ENCODE data around the gene SUFU. TPM values are rescaled to one million over a fixed set of nuclear protein-coding genes. Genes with fewer than 3 reads are reported as not detected.
A peak's percentile ranks its signal among the peaks of the same experiment; 100 is the strongest.

Gene SUFU
- total RNA-seq, 1 experiment from 2014 or later: 4.0 TPM

GRCh38 chr10:102552533-102552932 lies 48.8 kb downstream of the SUFU start:
- no peak for DNase-seq (ENCODE audit: low read depth)

- DNase-seq (ENCODE audit: low read depth): no peak
These were observed 50.0 kb downstream of the SUFU start for GRCh38 chr10:102553771-102554170.

- DNase-seq (ENCODE audit: low read depth): no peak
These were observed 50.8 kb downstream of the SUFU start for GRCh38 chr10:102554531-102554930.

GRCh38 chr10:102555781-102556328 lies 52.1 kb downstream of the SUFU start:
- peak; percentile 28 for DNase-seq (ENCODE audit: low read depth)

GRCh38 chr10:102557569-102557968 lies 53.8 kb downstream of the SUFU start:
- DNase-seq (ENCODE audit: low read depth): no peak

GRCh38 chr10:102559764-102560163 lies 56.0 kb downstream of the SUFU start:
- no peak for DNase-seq (ENCODE audit: low read depth)

- DNase-seq (ENCODE audit: low read depth): no peak
These were observed 60.5 kb downstream of the SUFU start for GRCh38 chr10:102564209-102564834.

GRCh38 chr10:102565793-102566192 lies 62.0 kb downstream of the SUFU start:
- DNase-seq (ENCODE audit: low read depth): no peak

GRCh38 chr10:102578782-102579181 lies 75.0 kb downstream of the SUFU start:
- DNase-seq (ENCODE audit: low read depth): no peak

- DNase-seq (ENCODE audit: low read depth): no peak
These were observed 75.6 kb downstream of the SUFU start for GRCh38 chr10:102579328-102579727.

GRCh38 chr10:102580230-102580629 lies 76.5 kb downstream of the SUFU start:
- DNase-seq (ENCODE audit: low read depth): no peak

- no peak for DNase-seq (ENCODE audit: low read depth)
These were observed 77.6 kb downstream of the SUFU start for GRCh38 chr10:102581401-102581800.

GRCh38 chr10:102581981-102582580 lies 78.3 kb downstream of the SUFU start:
- DNase-seq (ENCODE audit: low read depth): no peak

- DNase-seq (ENCODE audit: low read depth): peak; percentile 76
These were observed 80.0 kb downstream of the SUFU start for GRCh38 chr10:102583435-102584417.

- DNase-seq (ENCODE audit: low read depth): no peak
These were observed 81.3 kb downstream of the SUFU start for GRCh38 chr10:102585026-102585425.

GRCh38 chr10:102586858-102587257 lies 83.1 kb downstream of the SUFU start:
- DNase-seq (ENCODE audit: low read depth): no peak

- DNase-seq (ENCODE audit: low read depth): no peak
These were observed 85.1 kb downstream of the SUFU start for GRCh38 chr10:102588875-102589274.

GRCh38 chr10:102593074-102593803 lies 89.5 kb downstream of the SUFU start:
- peak; percentile 94 for DNase-seq (ENCODE audit: low read depth)

- DNase-seq (ENCODE audit: low read depth): no peak
These were observed 90.0 kb downstream of the SUFU start for GRCh38 chr10:102593804-102594079.

GRCh38 chr10:102595293-102595692 lies 91.5 kb downstream of the SUFU start:
- DNase-seq (ENCODE audit: low read depth): no peak

GRCh38 chr10:102595897-102596296 lies 92.1 kb downstream of the SUFU start:
- no peak for DNase-seq (ENCODE audit: low read depth)

- DNase-seq (ENCODE audit: low read depth): peak; percentile 62
These were observed 92.8 kb downstream of the SUFU start for GRCh38 chr10:102596506-102596971.

All from RPMI7951 (cell line).